Brain microvascular endothelial cell (primary cell): ENCODE data around the gene PARM1.

ENCODE experiments used
- DNase-seq: peaks from one replicate; pipeline ENCODE4 v3.0.0-alpha.2; 2020
- H3K27ac ChIP-seq: fragments of 250-450 bp; sonication (Bioruptor Pico); 2 replicates; pipeline ENCODE4 v1.5.1; 2020; ENCODE audit warnings: mild to moderate bottlenecking, moderate library complexity
- H3K27me3 ChIP-seq: fragments of 250-450 bp; sonication (Bioruptor Pico); replicated peaks from 2 replicates; pipeline ENCODE4 v1.5.1; 2020; ENCODE audit warnings: mild to moderate bottlenecking
- H3K36me3 ChIP-seq: fragments of 250-450 bp; sonication (Bioruptor Pico); replicated peaks from 2 replicates; pipeline ENCODE4 v1.5.1; 2020; ENCODE audit warnings: mild to moderate bottlenecking
- H3K4me3 ChIP-seq: 2 replicates; pipeline ENCODE4 v1.5.1; 2011; ENCODE audit warnings: low read depth, mild to moderate bottlenecking, control low read depth, low read length, moderate library complexity
- CTCF ChIP-seq: IDR thresholded peaks from 2 replicates; pipeline ENCODE4 v1.5.1; 2011; ENCODE audit warnings: low read depth, mild to moderate bottlenecking, moderate library complexity, low read length, control low read depth, inconsistent platforms; ENCODE audit errors: missing control alignments
- in situ Hi-C: cut with HindIII; loops from 2 replicates; pipeline ENCODE4 v1.10.0; 2017; ENCODE audit warnings: low sequenced_read_pairs, low pct_ligation_motif_present

The PARM1 gene

GRCh38 chr4:74950882-74951281, 18.0 kb downstream of the PARM1 start:
- TF ChIP-seq CTCF, result no peak
- Histone ChIP-seq H3K4me3 (no peak overlapping the region), H3K36me3 (no peaks in the 10 kb centered on the region), H3K27ac (no peak overlapping the region), H3K27me3 (no peaks in the 10 kb centered on the region)
- in situ Hi-C loops, result no loop called here
- DNase-seq, result no peak

GRCh38 chr4:74953647-74954046, 20.7 kb downstream of the PARM1 start:
- no peaks in the 10 kb centered on the region for H3K36me3 ChIP-seq
- no peak overlapping the region for H3K4me3 ChIP-seq
- no peak for TF ChIP-seq CTCF
- no peak overlapping the region for H3K27ac ChIP-seq
- no peaks in the 10 kb centered on the region for H3K27me3 ChIP-seq
- no peak for DNase-seq
- in situ Hi-C loops, result no loop called here

GRCh38 chr4:74958881-74959280, 26.0 kb downstream of the PARM1 start:
- Histone ChIP-seq H3K27me3 (no peaks in the 10 kb centered on the region), H3K4me3 (no peak overlapping the region), H3K36me3 (no peaks in the 10 kb centered on the region), H3K27ac (no peak overlapping the region)
- no peak for TF ChIP-seq CTCF
- in situ Hi-C loops, result no loop called here
- no peak for DNase-seq

- in situ Hi-C loops, result no loop called here
- no peak for TF ChIP-seq CTCF
- Histone ChIP-seq H3K27me3 (no peaks in the 10 kb centered on the region), H3K36me3 (no peaks in the 10 kb centered on the region), H3K27ac (no peak overlapping the region), H3K4me3 (no peak overlapping the region)
- no peak for DNase-seq
These were observed 28.3 kb downstream of the PARM1 start for GRCh38 chr4:74961230-74961629.

GRCh38 chr4:74962584-74962983, 29.7 kb downstream of the PARM1 start:
- H3K27me3 ChIP-seq, result no peaks in the 10 kb centered on the region
- no peak overlapping the region for H3K4me3 ChIP-seq
- DNase-seq, result no peak
- in situ Hi-C loops, result no loop called here
- no peak overlapping the region for H3K27ac ChIP-seq
- H3K36me3 ChIP-seq, result no peaks in the 10 kb centered on the region
- no peak for TF ChIP-seq CTCF

GRCh38 chr4:74964311-74964710, 31.4 kb downstream of the PARM1 start:
- no peak for DNase-seq
- Histone ChIP-seq H3K36me3 (no peaks in the 10 kb centered on the region), H3K4me3 (no peak overlapping the region), H3K27me3 (no peaks in the 10 kb centered on the region), H3K27ac (no peak overlapping the region)
- no peak for TF ChIP-seq CTCF
- in situ Hi-C loops, result no loop called here
